Measurements from ENCODE around the gene PDE4A.
"Not testable (repeated sequence)": the region's sequence is repeated elsewhere in the genome, so short reads cannot be mapped to it uniquely, and the experiment has no call there.

Gene PDE4A

GRCh38 chr19:10404888-10405820 is 15.2 kb upstream of the PDE4A start:
- DNase-seq, result no peak

- no peak for DNase-seq
Observed at GRCh38 chr19:10406191-10406590, 14.1 kb upstream of the PDE4A start.

DNA sequence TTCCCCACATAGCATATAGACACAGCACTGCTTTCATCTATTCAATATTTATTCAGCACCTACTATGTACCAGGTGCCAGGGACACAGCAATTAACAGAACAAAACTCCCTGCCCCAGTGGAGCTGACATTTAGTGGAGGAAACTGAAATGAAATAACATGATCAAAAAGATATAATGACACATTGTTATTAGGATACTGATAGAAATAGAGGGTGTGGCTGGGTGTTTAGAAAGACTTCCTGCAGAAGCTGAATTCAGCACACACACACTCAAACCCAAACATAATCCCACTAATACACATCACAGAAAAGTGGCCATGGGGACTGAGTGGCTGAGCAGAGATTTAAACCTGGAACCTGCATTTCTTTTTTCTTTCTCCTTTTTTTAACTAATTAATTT is 13.2 kb upstream of the PDE4A start:
- no peak for DNase-seq

DNA sequence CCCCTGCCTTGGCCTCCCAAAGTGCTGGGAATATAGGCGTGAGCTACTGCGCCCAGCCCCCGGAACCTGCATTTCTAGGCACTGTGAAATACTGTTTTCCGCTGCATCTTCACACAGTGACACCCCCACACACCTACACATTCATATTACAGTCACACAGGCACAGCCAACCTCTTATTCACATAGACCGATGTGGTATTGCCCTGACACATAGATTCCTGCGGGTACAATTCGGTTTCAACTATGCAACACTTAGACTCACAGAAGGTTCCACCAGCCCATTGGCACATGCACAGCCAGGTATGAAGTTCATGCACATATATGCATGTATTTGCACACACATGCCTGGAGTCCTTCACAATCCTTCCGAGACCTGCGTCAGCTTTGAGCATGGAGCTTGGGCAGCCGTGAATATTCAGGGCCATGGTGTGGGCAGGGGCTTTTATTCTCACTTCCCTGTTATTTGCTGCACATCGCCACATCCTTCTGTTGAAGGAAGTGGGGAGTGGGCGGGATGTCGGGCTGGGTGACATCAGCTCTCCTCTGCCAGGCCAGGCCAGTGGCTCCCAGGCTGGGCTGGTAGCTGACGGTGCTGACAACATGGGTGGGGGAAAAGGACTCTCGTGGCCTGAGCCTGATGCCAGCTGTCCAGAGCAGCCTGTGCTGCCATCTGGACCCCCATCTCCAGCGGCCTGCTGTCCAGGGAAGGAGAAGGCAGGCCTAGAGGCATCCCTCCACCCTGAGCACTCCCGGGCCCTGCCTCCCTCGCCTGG is 11.6 kb upstream of the PDE4A start:
- DNase-seq, result no peak

GRCh38 chr19:10411224-10411623 is 9.1 kb upstream of the PDE4A start:
- DNase-seq, result not testable (repeated sequence)

- no peak for DNase-seq
Observed at GRCh38 chr19:10412257-10412977, 7.9 kb upstream of the PDE4A start.

- DNase-seq, result no peak
Observed at GRCh38 chr19:10416083-10416379, 4.3 kb upstream of the PDE4A start.

DNA sequence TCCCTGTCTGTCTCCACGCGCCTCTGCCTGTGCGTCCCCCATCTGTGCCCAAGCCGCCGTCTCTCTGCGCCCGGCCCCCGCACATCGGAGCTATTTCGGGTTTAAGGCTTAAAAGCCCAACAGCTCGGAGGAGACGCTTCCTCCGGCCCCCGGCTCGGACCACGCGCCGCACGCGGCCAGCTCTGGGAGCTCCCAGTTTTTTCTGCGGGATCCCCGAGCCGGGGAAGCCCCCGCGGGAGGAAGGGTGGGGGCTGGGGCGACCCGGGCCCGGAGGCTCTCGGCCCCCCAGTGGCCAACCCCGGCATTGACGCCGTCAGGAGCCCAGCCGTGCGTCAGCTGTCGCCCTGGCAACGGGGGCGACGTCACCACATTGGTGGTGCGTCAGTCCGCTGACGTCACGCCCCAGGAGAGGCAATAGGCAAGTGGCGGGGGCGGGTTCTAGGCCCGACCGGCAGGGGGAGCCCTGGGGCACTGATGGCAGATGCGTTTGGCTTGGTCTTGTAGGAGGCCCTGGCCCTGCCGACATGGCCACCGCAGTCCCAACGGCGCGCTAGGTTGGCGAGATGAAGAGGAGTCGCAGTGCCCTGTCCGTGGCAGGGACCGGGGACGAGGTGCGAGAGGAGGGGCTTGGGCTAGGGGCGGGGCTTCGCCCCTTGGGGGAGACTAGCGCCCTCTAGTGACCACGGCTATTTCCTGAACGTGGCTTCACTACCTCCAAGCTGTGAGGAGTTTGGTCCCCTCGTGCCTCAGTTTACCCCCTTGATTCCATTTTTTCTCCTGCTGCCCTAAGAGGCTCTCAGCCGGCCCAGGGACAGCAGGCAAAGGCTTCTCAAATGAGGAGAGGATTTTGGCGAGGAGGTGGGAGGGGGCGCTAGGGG is 3.7 kb upstream of the PDE4A start:
- peak; percentile 81 for DNase-seq

- no peak for DNase-seq
Observed at GRCh38 chr19:10417541-10418234, 2.6 kb upstream of the PDE4A start.

GRCh38 chr19:10418235-10418484 is 2.2 kb upstream of the PDE4A start:
- peak; percentile 17 for DNase-seq

DNA sequence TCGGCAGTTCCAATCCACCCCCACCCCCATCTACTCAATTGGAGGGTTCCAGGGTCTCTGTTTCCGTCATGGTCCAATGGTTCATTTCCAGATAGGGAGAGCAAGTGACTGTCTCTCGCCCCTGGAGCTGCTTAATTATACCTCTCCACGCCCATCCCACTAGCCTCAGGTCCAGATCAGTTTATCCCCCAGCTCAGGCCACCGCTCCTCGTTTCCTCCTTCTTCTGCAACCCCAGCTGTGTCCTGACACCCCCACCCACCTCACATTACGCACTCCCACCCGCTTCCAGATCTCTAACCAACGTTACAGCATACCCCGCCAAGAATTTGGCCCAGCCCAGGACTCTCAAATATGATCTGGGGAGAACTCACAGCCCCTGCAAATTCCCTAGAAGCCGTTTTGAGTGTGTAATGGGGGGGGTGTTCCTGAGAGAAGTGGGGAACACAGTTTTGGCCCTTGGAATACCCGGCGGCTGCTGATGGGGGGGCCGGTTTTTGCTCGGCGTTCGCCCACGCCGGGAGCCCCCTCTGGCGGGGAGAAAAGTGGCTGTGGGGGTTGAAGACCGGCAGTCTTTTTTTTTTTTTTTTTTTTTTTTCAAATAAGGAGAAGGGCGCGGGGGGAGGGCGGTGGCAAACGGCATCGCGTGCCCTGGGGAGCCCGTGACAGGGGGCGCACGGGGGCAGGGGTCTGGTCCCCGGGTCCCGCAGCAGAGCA is 1.7 kb upstream of the PDE4A start:
- peak; percentile 29 for DNase-seq

DNA sequence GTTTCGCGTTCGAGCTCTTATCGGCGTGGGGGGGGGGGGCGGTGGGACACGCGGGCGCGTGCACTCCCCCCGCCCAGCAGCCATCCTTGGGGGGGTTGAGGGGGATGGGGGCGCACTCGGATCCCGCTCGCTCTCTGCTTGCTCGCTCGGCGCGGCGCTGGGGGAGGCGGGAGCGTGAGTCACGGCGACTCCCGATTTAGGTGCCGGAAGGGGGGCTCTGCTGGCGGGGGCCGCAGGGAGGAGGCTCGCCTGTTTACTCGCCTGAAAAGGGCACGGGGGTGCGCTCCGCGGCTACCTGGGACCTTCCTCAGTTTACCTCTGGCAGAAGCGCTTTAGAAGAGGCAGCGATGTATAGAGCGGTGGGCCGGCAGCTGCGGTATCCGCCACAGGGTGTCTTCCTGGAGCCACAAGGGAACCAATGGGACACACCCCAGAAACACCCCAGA is 1.1 kb upstream of the PDE4A start:
- DNase-seq, result peak; percentile 48

GRCh38 chr19:10419646-10420443 is 493 bp upstream of the PDE4A start:
- peak; percentile 96 for DNase-seq

- DNase-seq, result no peak
Observed at GRCh38 chr19:10421240-10422045, 1.1 kb downstream of the PDE4A start.

GRCh38 chr19:10422046-10422461 is 1.7 kb downstream of the PDE4A start:
- DNase-seq, result no peak

- DNase-seq, result peak; percentile 22
Observed at GRCh38 chr19:10422846-10423245, 2.5 kb downstream of the PDE4A start.

GRCh38 chr19:10424011-10424637 is 3.8 kb downstream of the PDE4A start:
- DNase-seq, result peak; percentile 15

GRCh38 chr19:10427169-10427568 is 6.8 kb downstream of the PDE4A start:
- DNase-seq, result no peak

- no peak for DNase-seq
Observed at GRCh38 chr19:10428996-10429381, 8.7 kb downstream of the PDE4A start.
